ENCODE measurements around the gene WDPCP. TPM values are rescaled to one million over a fixed set of nuclear protein-coding genes. Genes with fewer than 3 reads are reported as not detected.

Gene WDPCP
- total and polyA plus RNA-seq, 7 experiments from 2014 or later: 4.8 to 19.2 (median 15.6) TPM

DNA sequence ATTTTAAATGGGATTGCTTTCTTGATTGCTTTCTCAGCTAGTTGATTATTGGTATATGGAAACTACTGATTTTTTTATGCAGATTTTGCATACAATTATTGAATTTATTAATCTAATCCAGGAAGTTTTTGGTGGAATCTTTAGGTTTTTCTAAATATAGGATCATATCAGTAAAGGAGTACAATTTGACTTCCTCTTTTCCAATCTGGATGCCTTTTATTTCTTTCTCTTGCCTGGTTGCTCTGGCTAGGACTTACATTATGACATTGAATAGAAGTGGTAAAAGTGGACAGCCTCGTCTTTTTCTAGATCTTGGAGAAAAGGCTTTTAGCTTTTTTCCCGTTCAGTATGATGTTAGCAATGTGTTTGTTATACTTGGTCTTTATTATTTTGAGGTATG is 486.3 kb downstream of the WDPCP start:
- ATAC-seq: no peak
- POLR2A ChIA-PET: no interaction called here
- CTCF ChIA-PET: no interaction called here
- peaks cover 0 to 26% (median 4%) of the 10 kb centered on the region in 3 experiments for H3K9me3 ChIP-seq (ENCODE audit: control insufficient read depth in 2 of 3, low read length in 3 of 3)
- Mint-ChIP-seq H3K27ac (no peak overlapping the region), H3K27me3 (peaks cover 0 to 6% (median 0%) of the 10 kb centered on the region in 5 donors), H3K4me1 (no peaks in the 10 kb centered on the region), H3K36me3 (peaks cover 0 to 11% (median 0%) of the 10 kb centered on the region in 5 donors), H3K4me3 (no peak overlapping the region), H3K9me3 (peaks cover 7 to 73% (median 27%) of the 10 kb centered on the region in 11 donors)
- no peaks in the 10 kb centered on the region for H3K36me3 ChIP-seq (ENCODE audit: control insufficient read depth in 2 of 3, insufficient read depth in 3 of 3, low read length in 3 of 3)
- no peak overlapping the region for H3K27ac ChIP-seq (ENCODE audit: low read depth, low read length)
- H3K27me3 ChIP-seq (ENCODE audit: control insufficient read depth in 2 of 2, insufficient read depth in 2 of 2, low read length in 2 of 2): no peaks in the 10 kb centered on the region
- intact Hi-C loops (cut with micrococcal nuclease): no loop called here
- no peaks in the 10 kb centered on the region for H3K4me1 ChIP-seq (ENCODE audit: control insufficient read depth in 2 of 2, insufficient read depth in 2 of 2, low read length in 2 of 2)
- H3K4me3 ChIP-seq (ENCODE audit: low read length): no peak overlapping the region
- no peak for DNase-seq

GRCh38 chr2:63099032-63099431 is 489.2 kb downstream of the WDPCP start:
- Histone ChIP-seq H3K27me3 (ENCODE audit: control insufficient read depth in 2 of 2, insufficient read depth in 2 of 2, low read length in 2 of 2) (no peaks in the 10 kb centered on the region), H3K9me3 (ENCODE audit: control insufficient read depth in 2 of 3, low read length in 3 of 3) (peaks cover 0 to 3% (median 0%) of the 10 kb centered on the region in 3 experiments), H3K36me3 (ENCODE audit: control insufficient read depth in 2 of 3, insufficient read depth in 3 of 3, low read length in 3 of 3) (no peaks in the 10 kb centered on the region), H3K4me3 (ENCODE audit: low read length) (no peak overlapping the region), H3K27ac (ENCODE audit: low read depth, low read length) (no peak overlapping the region), H3K4me1 (ENCODE audit: control insufficient read depth in 2 of 2, insufficient read depth in 2 of 2, low read length in 2 of 2) (no peaks in the 10 kb centered on the region)
- CTCF ChIA-PET: no interaction called here
- Mint-ChIP-seq H3K36me3 (peaks cover 0 to 5% (median 0%) of the 10 kb centered on the region in 5 donors), H3K9me3 (peaks cover 3 to 45% (median 17%) of the 10 kb centered on the region in 11 donors), H3K4me1 (no peaks in the 10 kb centered on the region), H3K4me3 (no peak overlapping the region), H3K27me3 (peaks cover 0 to 5% (median 3%) of the 10 kb centered on the region in 5 donors), H3K27ac (no peak overlapping the region)
- no peak for DNase-seq
- intact Hi-C loops (cut with micrococcal nuclease): no loop called here
- POLR2A ChIA-PET: no interaction called here
- ATAC-seq: no peak

- no peaks in the 10 kb centered on the region for H3K36me3 ChIP-seq (ENCODE audit: control insufficient read depth in 2 of 3, insufficient read depth in 3 of 3, low read length in 3 of 3)
- H3K4me3 Mint-ChIP-seq: no peak overlapping the region
- no peaks in the 10 kb centered on the region for H3K4me1 Mint-ChIP-seq
- no peak overlapping the region for H3K27ac Mint-ChIP-seq
- H3K4me3 ChIP-seq (ENCODE audit: low read length): no peak overlapping the region
- no peaks in the 10 kb centered on the region for H3K36me3 Mint-ChIP-seq
- no peaks in the 10 kb centered on the region for H3K9me3 ChIP-seq (ENCODE audit: control insufficient read depth in 2 of 3, low read length in 3 of 3)
- ChIA-PET CTCF (no interaction called here), POLR2A (no interaction called here)
- intact Hi-C loops (cut with micrococcal nuclease): no loop called here
- peaks cover 0 to 27% (median 4%) of the 10 kb centered on the region in 11 donors for H3K9me3 Mint-ChIP-seq
- H3K4me1 ChIP-seq (ENCODE audit: control insufficient read depth in 2 of 2, insufficient read depth in 2 of 2, low read length in 2 of 2): no peaks in the 10 kb centered on the region
- no peak for ATAC-seq
- H3K27me3 ChIP-seq (ENCODE audit: control insufficient read depth in 2 of 2, insufficient read depth in 2 of 2, low read length in 2 of 2): no peaks in the 10 kb centered on the region
- DNase-seq: no peak
- no peak overlapping the region for H3K27ac ChIP-seq (ENCODE audit: low read depth, low read length)
- peaks cover 0 to 19% (median 14%) of the 10 kb centered on the region in 5 donors for H3K27me3 Mint-ChIP-seq
Observed at GRCh38 chr2:63096491-63096890, 491.8 kb downstream of the WDPCP start.

DNA sequence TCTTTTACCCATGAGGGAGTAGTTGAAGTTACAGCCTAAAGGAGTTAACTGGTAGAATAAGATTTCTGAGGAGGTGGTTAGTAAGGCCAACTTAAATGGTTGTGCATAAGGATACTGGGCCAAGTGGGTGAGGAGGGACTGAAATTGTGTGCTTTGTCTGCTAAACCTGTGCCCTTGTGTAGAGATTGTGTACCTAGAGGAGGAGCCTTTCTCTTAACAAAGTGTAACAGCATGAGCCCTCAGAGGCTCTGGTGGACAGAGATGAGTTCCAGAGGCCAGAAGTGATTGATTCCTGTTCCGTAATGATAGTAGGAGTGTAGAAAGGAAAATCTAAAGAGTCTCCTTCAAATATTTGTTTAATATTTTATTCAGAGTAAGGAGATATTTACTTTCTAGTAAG is 494.8 kb downstream of the WDPCP start:
- POLR2A ChIA-PET: no interaction called here
- ATAC-seq: no peak
- Histone ChIP-seq H3K4me1 (ENCODE audit: control insufficient read depth in 2 of 2, insufficient read depth in 2 of 2, low read length in 2 of 2) (no peaks in the 10 kb centered on the region), H3K36me3 (ENCODE audit: control insufficient read depth in 2 of 3, insufficient read depth in 3 of 3, low read length in 3 of 3) (no peaks in the 10 kb centered on the region), H3K27me3 (ENCODE audit: control insufficient read depth in 2 of 2, insufficient read depth in 2 of 2, low read length in 2 of 2) (no peaks in the 10 kb centered on the region), H3K4me3 (ENCODE audit: low read length) (no peak overlapping the region), H3K27ac (ENCODE audit: low read depth, low read length) (no peak overlapping the region), H3K9me3 (ENCODE audit: control insufficient read depth in 2 of 3, low read length in 3 of 3) (no peaks in the 10 kb centered on the region)
- H3K9me3 Mint-ChIP-seq: peaks cover 0 to 18% (median 4%) of the 10 kb centered on the region in 11 donors
- H3K4me1 Mint-ChIP-seq: no peaks in the 10 kb centered on the region
- intact Hi-C loops (cut with micrococcal nuclease): no loop called here
- DNase-seq: no peak
- no peak overlapping the region for H3K4me3 Mint-ChIP-seq
- no peaks in the 10 kb centered on the region for H3K36me3 Mint-ChIP-seq
- peaks cover 0 to 31% (median 14%) of the 10 kb centered on the region in 5 donors for H3K27me3 Mint-ChIP-seq
- H3K27ac Mint-ChIP-seq: no peak overlapping the region
- CTCF ChIA-PET: no interaction called here

GRCh38 chr2:63092857-63093256 is 495.4 kb downstream of the WDPCP start:
- H3K36me3 Mint-ChIP-seq: no peaks in the 10 kb centered on the region
- ChIA-PET CTCF (no interaction called here), POLR2A (no interaction called here)
- H3K27me3 Mint-ChIP-seq: peaks cover 0 to 31% (median 14%) of the 10 kb centered on the region in 5 donors
- Histone ChIP-seq H3K4me1 (ENCODE audit: control insufficient read depth in 2 of 2, insufficient read depth in 2 of 2, low read length in 2 of 2) (no peaks in the 10 kb centered on the region), H3K27me3 (ENCODE audit: control insufficient read depth in 2 of 2, insufficient read depth in 2 of 2, low read length in 2 of 2) (no peaks in the 10 kb centered on the region), H3K9me3 (ENCODE audit: control insufficient read depth in 2 of 3, low read length in 3 of 3) (no peaks in the 10 kb centered on the region), H3K36me3 (ENCODE audit: control insufficient read depth in 2 of 3, insufficient read depth in 3 of 3, low read length in 3 of 3) (no peaks in the 10 kb centered on the region), H3K4me3 (ENCODE audit: low read length) (no peak overlapping the region), H3K27ac (ENCODE audit: low read depth, low read length) (no peak overlapping the region)
- intact Hi-C loops (cut with micrococcal nuclease): no loop called here
- H3K9me3 Mint-ChIP-seq: peaks cover 0 to 18% (median 4%) of the 10 kb centered on the region in 11 donors
- ATAC-seq: no peak
- H3K4me3 Mint-ChIP-seq: no peak overlapping the region
- no peaks in the 10 kb centered on the region for H3K4me1 Mint-ChIP-seq
- no peak overlapping the region for H3K27ac Mint-ChIP-seq
- no peak for DNase-seq

DNA sequence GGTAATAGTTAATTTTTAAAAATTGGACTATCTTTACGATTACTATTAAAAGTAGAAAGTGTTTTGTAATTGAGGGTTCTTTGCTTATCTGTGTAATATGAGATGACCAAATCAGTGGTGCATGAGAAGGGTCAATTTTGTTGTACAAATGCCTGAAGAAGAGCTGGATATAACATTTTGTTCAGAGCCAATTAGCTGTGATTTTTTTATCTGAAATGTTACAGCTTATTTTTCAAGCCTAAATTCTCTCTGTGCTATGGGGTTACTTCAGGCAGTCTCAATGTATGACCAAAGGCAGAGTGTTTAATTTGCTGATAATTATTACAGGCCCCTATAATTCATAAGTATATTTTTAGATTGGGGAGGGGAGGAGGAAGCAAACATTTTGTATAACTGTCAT is 495.9 kb downstream of the WDPCP start:
- peaks cover 0 to 14% (median 4%) of the 10 kb centered on the region in 11 donors for H3K9me3 Mint-ChIP-seq
- no peak overlapping the region for H3K4me3 Mint-ChIP-seq
- intact Hi-C loops (cut with micrococcal nuclease): no loop called here
- DNase-seq (no peak), ATAC-seq (no peak)
- Histone ChIP-seq H3K4me1 (ENCODE audit: control insufficient read depth in 2 of 2, insufficient read depth in 2 of 2, low read length in 2 of 2) (no peaks in the 10 kb centered on the region), H3K36me3 (ENCODE audit: control insufficient read depth in 2 of 3, insufficient read depth in 3 of 3, low read length in 3 of 3) (no peaks in the 10 kb centered on the region), H3K4me3 (ENCODE audit: low read length) (no peak overlapping the region), H3K27ac (ENCODE audit: low read depth, low read length) (no peak overlapping the region), H3K27me3 (ENCODE audit: control insufficient read depth in 2 of 2, insufficient read depth in 2 of 2, low read length in 2 of 2) (no peaks in the 10 kb centered on the region), H3K9me3 (ENCODE audit: control insufficient read depth in 2 of 3, low read length in 3 of 3) (no peaks in the 10 kb centered on the region)
- H3K27me3 Mint-ChIP-seq: peaks cover 0 to 31% (median 14%) of the 10 kb centered on the region in 5 donors
- H3K27ac Mint-ChIP-seq: no peak overlapping the region
- H3K36me3 Mint-ChIP-seq: no peaks in the 10 kb centered on the region
- CTCF ChIA-PET: no interaction called here
- no peaks in the 10 kb centered on the region for H3K4me1 Mint-ChIP-seq
- POLR2A ChIA-PET: no interaction called here

GRCh38 chr2:63086687-63087086 is 501.6 kb downstream of the WDPCP start:
- Histone ChIP-seq H3K9me3 (ENCODE audit: control insufficient read depth in 2 of 3, low read length in 3 of 3) (no peaks in the 10 kb centered on the region), H3K4me3 (ENCODE audit: low read length) (no peak overlapping the region), H3K4me1 (ENCODE audit: control insufficient read depth in 2 of 2, insufficient read depth in 2 of 2, low read length in 2 of 2) (no peaks in the 10 kb centered on the region), H3K27me3 (ENCODE audit: control insufficient read depth in 2 of 2, insufficient read depth in 2 of 2, low read length in 2 of 2) (no peaks in the 10 kb centered on the region), H3K36me3 (ENCODE audit: control insufficient read depth in 2 of 3, insufficient read depth in 3 of 3, low read length in 3 of 3) (no peaks in the 10 kb centered on the region), H3K27ac (ENCODE audit: low read depth, low read length) (no peak overlapping the region)
- DNase-seq: no peak
- Mint-ChIP-seq H3K27me3 (peaks cover 3 to 28% (median 18%) of the 10 kb centered on the region in 5 donors), H3K36me3 (no peaks in the 10 kb centered on the region), H3K4me1 (no peaks in the 10 kb centered on the region), H3K27ac (no peak overlapping the region), H3K4me3 (no peak overlapping the region), H3K9me3 (peaks cover 0 to 16% (median 0%) of the 10 kb centered on the region in 11 donors)
- ATAC-seq: no peak
- intact Hi-C loops (cut with micrococcal nuclease): no loop called here
- ChIA-PET POLR2A (interaction anchor here (0.6 kb wide), 1 partner anchor 57 kb away, joined by 4 read pairs; no protein-coding TSS in a partner anchor), CTCF (no interaction called here)
